Activated CD8-positive, alpha-beta memory T cell treated with anti-CD3 and anti-CD28 coated beads, Interleukin-2, amount 10 ng/mL, durations not matched to agents 7 days and 5 days (primary cell): ENCODE measurements around the gene SLC49A4. TPM values are rescaled to one million over a fixed set of nuclear protein-coding genes. Genes with fewer than 3 reads are reported as not detected.

ENCODE experiments used
- ATAC-seq: fragments of 150-1000 bp; cut with Tn5 transposase; one replicate; pipeline ENCODE4 v1.10.0; 2021; ENCODE audit warnings: moderate library complexity
- CTCF ChIA-PET: fragments of 350-600 bp; sonication (Branson Sonifier 250); formaldehyde crosslinking; loops from one replicate; lab custom pipeline; 2021; ENCODE audit warnings: antibody characterized with exemption; lab: Charles Lee
- DNase-seq: peaks from one replicate; pipeline ENCODE4 v3.0.0-alpha.2; 2020
- H3K27ac Mint-ChIP-seq: one replicate; pipeline ENCODE4 v1.8.0; 2021; ENCODE audit warnings: mild to moderate bottlenecking, mixed read lengths
- H3K27me3 Mint-ChIP-seq: one replicate; pipeline ENCODE4 v1.8.0; 2021; ENCODE audit warnings: mixed read lengths
- H3K36me3 Mint-ChIP-seq: one replicate; pipeline ENCODE4 v1.8.0; 2021; ENCODE audit warnings: mild to moderate bottlenecking, mixed read lengths
- H3K4me1 Mint-ChIP-seq: one replicate; pipeline ENCODE4 v1.8.0; 2021; ENCODE audit warnings: mixed read lengths
- H3K4me3 Mint-ChIP-seq: one replicate; pipeline ENCODE4 v1.8.0; 2021; ENCODE audit warnings: mild to moderate bottlenecking, moderate library complexity, mixed read lengths
- H3K9me3 Mint-ChIP-seq: one replicate; pipeline ENCODE4 v1.8.0; 2022; ENCODE audit warnings: low read depth, mixed read lengths
- total RNA-seq, 2 experiments: library from RNA; stranded (reverse); gene quantifications; one replicate each; pipeline ENCODE4 v1.2.3, GENCODE V29; 2021

Gene SLC49A4
- total RNA-seq, 2 experiments from 2014 or later, result 1.5 to 1.8 TPM

- ATAC-seq, result no peak
- CTCF ChIA-PET, result interaction anchor here (1.2 kb wide), 1 partner anchor 17 kb away, joined by 3 read pairs; no protein-coding TSS in a partner anchor
- Mint-ChIP-seq H3K27ac (no peak overlapping the region), H3K9me3 (no peaks in the 10 kb centered on the region), H3K4me1 (peaks cover 3% of the 10 kb centered on the region), H3K27me3 (peaks cover 24% of the 10 kb centered on the region), H3K4me3 (no peak overlapping the region), H3K36me3 (no peaks in the 10 kb centered on the region)
- no peak for DNase-seq
Observed at GRCh38 chr3:122925756-122926155, 130.9 kb downstream of the SLC49A4 start.

- Mint-ChIP-seq H3K27ac (no peak overlapping the region), H3K36me3 (no peaks in the 10 kb centered on the region), H3K4me1 (peaks cover 3% of the 10 kb centered on the region), H3K9me3 (no peaks in the 10 kb centered on the region), H3K27me3 (peaks cover 21% of the 10 kb centered on the region), H3K4me3 (no peak overlapping the region)
- CTCF ChIA-PET, result interaction anchor here (1.2 kb wide), 1 partner anchor 16 kb away, joined by 3 read pairs; no protein-coding TSS in a partner anchor
- ATAC-seq (no peak), DNase-seq (no peak)
Observed at GRCh38 chr3:122926322-122926721, 131.5 kb downstream of the SLC49A4 start.

- Mint-ChIP-seq H3K4me3 (no peak overlapping the region), H3K27me3 (peaks cover 22% of the 10 kb centered on the region), H3K9me3 (no peaks in the 10 kb centered on the region), H3K4me1 (peaks cover 2% of the 10 kb centered on the region), H3K36me3 (no peaks in the 10 kb centered on the region), H3K27ac (no peak overlapping the region)
- CTCF ChIA-PET, result no interaction called here
- ATAC-seq (no peak), DNase-seq (no peak)
Observed at GRCh38 chr3:122926811-122927210, 131.9 kb downstream of the SLC49A4 start.

DNA sequence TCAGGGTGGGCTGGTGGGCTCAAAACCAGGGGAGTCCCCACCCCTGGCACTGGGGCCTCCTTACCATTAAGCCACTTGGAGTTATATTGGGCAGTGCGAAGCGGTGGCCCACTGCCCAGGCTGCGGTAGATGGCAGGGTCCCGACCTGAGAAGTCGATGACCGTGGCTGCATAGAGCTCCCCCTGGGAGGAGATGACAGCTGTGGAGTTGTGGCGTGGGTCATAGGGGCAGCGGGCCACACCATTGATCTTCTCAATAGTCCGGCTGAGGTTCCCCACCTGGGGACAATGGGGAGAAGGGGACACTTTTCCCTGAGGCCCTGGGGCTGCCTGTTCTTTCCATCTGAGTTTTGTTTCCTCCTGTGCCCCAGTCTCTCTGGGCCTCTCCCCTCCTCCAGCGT lies 132.9 kb downstream of the SLC49A4 start:
- H3K9me3 Mint-ChIP-seq, result no peaks in the 10 kb centered on the region
- DNase-seq (no peak), ATAC-seq (no peak)
- H3K27me3 Mint-ChIP-seq, result peaks cover 21% of the 10 kb centered on the region
- CTCF ChIA-PET, result interaction anchor here (1.4 kb wide), 1 partner anchor 13 kb away, joined by 3 read pairs; no protein-coding TSS in a partner anchor
- H3K27ac Mint-ChIP-seq, result no peak overlapping the region
- H3K36me3 Mint-ChIP-seq, result no peaks in the 10 kb centered on the region
- peaks cover under 1% of the 10 kb centered on the region for H3K4me1 Mint-ChIP-seq
- no peak overlapping the region for H3K4me3 Mint-ChIP-seq

GRCh38 chr3:122928396-122929187 lies 133.7 kb downstream of the SLC49A4 start:
- no peak overlapping the region for H3K27ac Mint-ChIP-seq
- H3K36me3 Mint-ChIP-seq, result no peaks in the 10 kb centered on the region
- no peak for DNase-seq
- ATAC-seq, result no peak
- no peaks in the 10 kb centered on the region for H3K4me1 Mint-ChIP-seq
- peaks cover 28% of the 10 kb centered on the region for H3K27me3 Mint-ChIP-seq
- H3K4me3 Mint-ChIP-seq, result no peak overlapping the region
- H3K9me3 Mint-ChIP-seq, result no peaks in the 10 kb centered on the region
- CTCF ChIA-PET, result interaction anchor here (1.0 to 1.4 kb wide), 2 partner anchors 12 to 14 kb away, joined by 3 to 4 read pairs; no protein-coding TSS in a partner anchor

GRCh38 chr3:122929188-122930062 lies 134.6 kb downstream of the SLC49A4 start:
- no peak overlapping the region for H3K4me3 Mint-ChIP-seq
- no peak for DNase-seq
- H3K27ac Mint-ChIP-seq, result no peak overlapping the region
- no peaks in the 10 kb centered on the region for H3K4me1 Mint-ChIP-seq
- H3K27me3 Mint-ChIP-seq, result peaks cover 32% of the 10 kb centered on the region
- H3K36me3 Mint-ChIP-seq, result no peaks in the 10 kb centered on the region
- H3K9me3 Mint-ChIP-seq, result no peaks in the 10 kb centered on the region
- no peak for ATAC-seq
- CTCF ChIA-PET, result interaction anchor here (1.0 kb wide), 1 partner anchor 13 kb away, joined by 4 read pairs; no protein-coding TSS in a partner anchor

DNA sequence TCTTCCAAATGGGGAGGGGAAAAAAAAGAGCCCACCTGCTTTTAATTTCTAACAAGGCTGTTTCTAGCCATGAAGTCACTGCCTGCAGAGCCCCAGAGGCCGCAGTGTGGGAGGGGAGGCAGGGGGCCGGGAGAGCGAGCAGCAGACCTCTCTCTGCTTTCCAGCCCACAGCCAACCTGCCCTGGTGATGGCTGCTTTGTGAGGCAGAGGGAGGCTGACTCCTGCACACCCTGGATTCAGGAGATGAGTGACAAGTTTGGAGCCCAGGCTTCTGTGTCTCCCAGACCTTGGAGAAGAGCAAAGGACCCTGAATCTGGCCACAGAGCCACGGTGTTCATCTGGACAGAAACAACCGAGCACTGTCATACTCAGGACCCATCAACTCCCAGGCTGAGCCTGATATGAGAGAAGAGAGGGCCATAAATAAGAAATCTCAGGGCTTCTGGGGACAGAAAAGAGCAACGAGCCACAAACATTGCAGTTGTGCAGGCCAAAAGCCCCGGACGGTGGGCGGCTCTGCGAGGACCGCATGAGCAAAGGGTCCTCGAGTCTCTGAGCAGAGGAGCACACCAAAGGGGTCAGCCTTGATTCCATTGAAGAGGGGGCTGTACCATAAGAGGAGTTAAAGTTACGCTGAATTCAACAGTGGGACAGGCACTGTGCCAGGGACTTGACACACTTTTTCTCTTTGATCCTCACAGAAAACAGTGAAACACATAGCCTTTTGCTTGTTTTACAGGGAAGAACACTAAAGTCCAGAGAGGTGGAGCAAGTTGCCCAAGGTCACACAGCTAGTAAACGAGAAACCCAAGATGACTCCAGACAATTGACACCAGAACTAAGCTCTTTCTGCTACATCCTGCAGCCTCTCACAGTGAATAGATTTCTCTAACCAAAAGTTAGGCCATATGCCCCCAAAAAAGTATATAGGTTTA lies 135.5 kb downstream of the SLC49A4 start:
- Mint-ChIP-seq H3K27me3 (peaks cover 37% of the 10 kb centered on the region), H3K27ac (no peak overlapping the region), H3K4me3 (no peak overlapping the region), H3K9me3 (no peaks in the 10 kb centered on the region), H3K36me3 (no peaks in the 10 kb centered on the region), H3K4me1 (no peaks in the 10 kb centered on the region)
- CTCF ChIA-PET, result no interaction called here
- DNase-seq (no peak), ATAC-seq (no peak)

Other genes starting within 250 kb of the SLC49A4 start
- 100 to 1,000 TPM in 1 of 2 experiments, 10 to 100 TPM in 1; 91.8 to 147 TPM for gene PARP9, start 230.8 kb upstream of the SLC49A4 start, total RNA-seq
- 100 to 1,000 TPM; 108 to 138 TPM for gene DTX3L, start 230.7 kb upstream of the SLC49A4 start, total RNA-seq
- 10 to 100 TPM; 36.1 to 40.6 TPM for gene PARP15, start 217.4 kb upstream of the SLC49A4 start, total RNA-seq
- gene PARP14, start 114.2 kb upstream of the SLC49A4 start, total RNA-seq, result 100 to 1,000 TPM; 133 to 194 TPM
- 1 to 10 TPM; 7.7 to 8.4 TPM for gene HSPBAP1, start 1.2 kb upstream of the SLC49A4 start, total RNA-seq
- gene SEMA5B, start 232.7 kb downstream of the SLC49A4 start, total RNA-seq, result not detected